OCI-LY1 (cell line): ENCODE data around the gene ZNF584.

Experiments used
- CTCF ChIP-seq: fragments of 200-600 bp; sonication (generic), shearing (Covaris generic); IDR thresholded peaks from 2 replicates; pipeline ENCODE4 v1.5.1; 2017; ENCODE audit warnings: mild to moderate bottlenecking, antibody characterized with exemption, low read length, moderate library complexity, mixed read lengths
- EZH2 ChIP-seq: fragments of 200-600 bp; sonication (generic), shearing (Covaris generic); IDR thresholded peaks from 2 replicates; pipeline ENCODE4 v1.8.0; 2017; ENCODE audit warnings: borderline replicate concordance, mixed run types, mild to moderate bottlenecking, antibody characterized with exemption, low read length, moderate library complexity, mixed read lengths

- TF ChIP-seq CTCF (no peak), EZH2 (no peak)
These were observed 8.6 kb downstream of the ZNF584 start for GRCh38 chr19:58417071-58417470.
